ENCODE results near the gene SATB1. TPM values are rescaled to one million over a fixed set of nuclear protein-coding genes. Genes with fewer than 3 reads are reported as not detected.

The SATB1 gene
- total and polyA plus RNA-seq, 8 donors, result 7.7 to 168 (median 54.5) TPM

DNA sequence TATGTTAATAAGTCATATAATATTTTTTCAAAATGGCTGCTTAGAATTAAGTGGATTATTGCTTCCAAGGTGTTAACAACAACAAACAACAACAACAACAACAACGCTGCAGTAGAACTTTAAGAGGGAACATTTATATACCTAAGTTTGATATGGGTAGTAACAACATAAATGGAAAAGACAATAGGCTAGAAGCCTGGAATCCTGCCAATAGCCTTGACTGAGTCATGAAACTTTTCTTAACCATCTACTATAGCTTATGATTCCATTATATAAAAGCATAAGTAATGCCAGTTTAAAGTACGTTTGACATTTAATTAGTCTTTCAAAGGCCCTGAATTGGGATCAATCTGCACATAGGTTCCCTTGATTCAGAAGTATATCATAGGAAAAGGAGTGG is 31.2 kb downstream of the SATB1 start:
- H3K27me3 ChIP-seq, result no peaks in the 10 kb centered on the region
- no peaks in the 10 kb centered on the region for H3K9me3 ChIP-seq
- H3K4me1 ChIP-seq, result no peaks in the 10 kb centered on the region
- DNase-seq, result no peak
- H3K27ac ChIP-seq, result no peak overlapping the region
- intact Hi-C loops (cut with DNase I; ENCODE audit: low total_unique reads), result no loop called here
- TF ChIP-seq POLR2AphosphoS5 (IDR thresholded peaks at IDR 0.05) (no peak), POLR2A (IDR thresholded peaks at IDR 0.05) (no peak), CTCF (IDR thresholded peaks at IDR 0.05) (no peak), EP300 (IDR thresholded peaks at IDR 0.05) (no peak)
- 63 to 94% (median 69%) methylated on average over 2 of the region's 2 CpGs for WGBS, 5 donors
- H3K4me3 ChIP-seq, result no peak overlapping the region
- peaks cover 0 to 44% (median 30%) of the 10 kb centered on the region in 4 donors for H3K36me3 ChIP-seq

- WGBS, 5 donors, result 35 to 53% (median 44%) methylated on average over 3 of the region's 3 CpGs
- Histone ChIP-seq H3K4me3 (no peak overlapping the region), H3K9me3 (no peaks in the 10 kb centered on the region), H3K27ac (no peak overlapping the region), H3K4me1 (no peaks in the 10 kb centered on the region), H3K36me3 (peaks cover 0 to 44% (median 28%) of the 10 kb centered on the region in 4 donors), H3K27me3 (no peaks in the 10 kb centered on the region)
- no peak for TF ChIP-seq POLR2AphosphoS5 (IDR thresholded peaks at IDR 0.05)
- no peak for TF ChIP-seq POLR2A (IDR thresholded peaks at IDR 0.05)
- no peak for TF ChIP-seq EP300 (IDR thresholded peaks at IDR 0.05)
- TF ChIP-seq CTCF (IDR thresholded peaks at IDR 0.05), result no peak
- intact Hi-C loops (cut with DNase I; ENCODE audit: low total_unique reads), result no loop called here
- DNase-seq, result no peak
These were observed 35.0 kb downstream of the SATB1 start for GRCh38 chr3:18390024-18390660.

DNA sequence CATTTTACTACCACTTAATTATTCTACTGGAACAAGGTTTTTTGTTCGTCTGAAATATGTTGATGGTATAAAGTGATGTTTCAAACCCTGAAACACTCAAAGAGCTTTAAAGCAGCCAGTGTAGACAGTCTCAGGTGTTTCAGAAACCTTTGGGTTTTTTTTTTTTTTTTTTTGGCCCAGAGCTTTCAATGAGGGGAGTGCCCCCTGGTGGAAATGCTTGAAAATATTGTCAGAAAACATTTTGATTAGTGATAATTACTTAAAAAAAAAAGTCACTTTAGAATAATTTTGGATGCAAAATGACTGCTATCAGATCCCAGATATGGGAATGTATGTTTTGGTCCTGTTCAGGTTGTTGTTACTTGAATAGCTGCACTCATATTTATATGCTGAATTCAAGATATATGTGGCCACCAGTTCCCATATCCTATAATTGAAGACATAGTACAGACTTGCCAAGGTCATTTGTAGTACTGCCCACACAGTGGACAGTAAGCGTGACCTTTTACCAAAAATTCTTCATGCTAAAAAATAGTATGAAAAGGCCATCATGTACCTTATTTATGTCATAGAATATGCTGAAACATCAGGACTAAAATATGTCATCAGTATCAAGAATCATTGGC is 35.9 kb downstream of the SATB1 start:
- no peak overlapping the region for H3K4me3 ChIP-seq
- intact Hi-C loops (cut with DNase I; ENCODE audit: low total_unique reads), result no loop called here
- H3K36me3 ChIP-seq, result peaks cover 0 to 43% (median 27%) of the 10 kb centered on the region in 4 donors
- TF ChIP-seq CTCF (IDR thresholded peaks at IDR 0.05) (peak in 4 of 7 experiments; percentile 8 to 64 (median 40)), POLR2A (IDR thresholded peaks at IDR 0.05) (no peak)
- no peaks in the 10 kb centered on the region for H3K9me3 ChIP-seq
- no peaks in the 10 kb centered on the region for H3K27me3 ChIP-seq
- H3K4me1 ChIP-seq, result no peaks in the 10 kb centered on the region
- 39 to 46% (median 43%) methylated on average over 2 of the region's 2 CpGs for WGBS, 5 donors
- no peak overlapping the region for H3K27ac ChIP-seq
- DNase-seq, result peak in 1 of 2 donors; percentile 51

- Histone ChIP-seq H3K9me3 (no peaks in the 10 kb centered on the region), H3K27me3 (no peaks in the 10 kb centered on the region), H3K4me3 (no peak overlapping the region), H3K27ac (no peak overlapping the region), H3K36me3 (peaks cover 0 to 31% (median 24%) of the 10 kb centered on the region in 4 donors), H3K4me1 (peaks cover 0 to 11% (median 0%) of the 10 kb centered on the region in 4 donors)
- TF ChIP-seq POLR2A (IDR thresholded peaks at IDR 0.05) (no peak), POLR2AphosphoS5 (IDR thresholded peaks at IDR 0.05) (no peak), EP300 (IDR thresholded peaks at IDR 0.05) (no peak), CTCF (IDR thresholded peaks at IDR 0.05) (no peak)
- DNase-seq, result no peak
- WGBS, 5 donors, result 95 to 97% (median 95%) methylated on average over 9 of the region's 9 CpGs
- intact Hi-C loops (cut with DNase I; ENCODE audit: low total_unique reads), result no loop called here
These were observed 38.8 kb downstream of the SATB1 start for GRCh38 chr3:18386274-18386890.
